Sciatic nerve (tissue), 2 donors: ENCODE results near the gene TENM4. TPM values are rescaled to one million over a fixed set of nuclear protein-coding genes. Genes with fewer than 3 reads are reported as not detected.

Experiments
- ATAC-seq: fragments of 200-7000 bp; cut with Tn5 transposase; one replicate; pipeline ENCODE4 v1.9.1; 2020; ENCODE audit warnings: mild to moderate bottlenecking, moderate library complexity
- DNase-seq: peaks from one replicate; pipeline ENCODE4 v3.0.0-alpha.2; 2020; ENCODE audit warnings: low spot score
- intact Hi-C: fragments of 100-400 bp; cut with DNase I; formaldehyde crosslinking; loops from one replicate; pipeline ENCODE4 v1.14.2; 2022
- total RNA-seq: library from RNA; stranded (reverse); fragmentation: NEBNext Ultra II Directional; extraction: Animal tissue kit (Norgen Biotek cat#: 25700); gene quantifications from one replicate; pipeline ENCODE4 v1.2.1, GENCODE V29; 2021
- donor health status: DM: no; HTN: no; CAD: no.
- donor health status: DM: no; HTN: no; CAD: no.

TENM4 gene
- total RNA-seq, 1 donor from 2014 or later: 16.5 TPM

- intact Hi-C loops: no loop called here
- no peak for ATAC-seq
- DNase-seq: no peak
Measured at GRCh38 chr11:78929906-78930220, 511.0 kb downstream of the TENM4 start.

- intact Hi-C loops: no loop called here
- no peak for ATAC-seq
- DNase-seq: no peak
Measured at GRCh38 chr11:78929207-78929905, 511.5 kb downstream of the TENM4 start.

- no peak for ATAC-seq
- intact Hi-C loops: no loop called here
- DNase-seq: no peak
Measured at GRCh38 chr11:78927511-78927910, 513.3 kb downstream of the TENM4 start.

- no peak for DNase-seq
- ATAC-seq: no peak
- intact Hi-C loops: no loop called here
Measured at GRCh38 chr11:78926633-78927338, 514.0 kb downstream of the TENM4 start.

GRCh38 chr11:78925387-78925786 lies 515.4 kb downstream of the TENM4 start:
- intact Hi-C loops: no loop called here
- ATAC-seq: no peak
- no peak for DNase-seq

GRCh38 chr11:78922859-78923625 lies 517.8 kb downstream of the TENM4 start:
- intact Hi-C loops: no loop called here
- ATAC-seq (no peak), DNase-seq (no peak)

- intact Hi-C loops: no loop called here
- ATAC-seq: no peak
- DNase-seq: no peak
Measured at GRCh38 chr11:78921509-78921908, 519.3 kb downstream of the TENM4 start.

- DNase-seq: no peak
- ATAC-seq: no peak
- intact Hi-C loops: no loop called here
Measured at GRCh38 chr11:78920329-78920728, 520.5 kb downstream of the TENM4 start.

- ATAC-seq (no peak), DNase-seq (no peak)
- intact Hi-C loops: no loop called here
Measured at GRCh38 chr11:78916759-78917158, 524.1 kb downstream of the TENM4 start.

GRCh38 chr11:78914503-78914902 lies 526.3 kb downstream of the TENM4 start:
- intact Hi-C loops: no loop called here
- ATAC-seq: no peak
- DNase-seq: no peak

- DNase-seq (no peak), ATAC-seq (no peak)
- intact Hi-C loops: no loop called here
Measured at GRCh38 chr11:78912778-78913177, 528.1 kb downstream of the TENM4 start.

GRCh38 chr11:78910322-78910721 lies 530.5 kb downstream of the TENM4 start:
- ATAC-seq: no peak
- DNase-seq: no peak
- intact Hi-C loops: no loop called here

- no peak for ATAC-seq
- intact Hi-C loops: no loop called here
- DNase-seq: no peak
Measured at GRCh38 chr11:78909386-78909785, 531.4 kb downstream of the TENM4 start.

GRCh38 chr11:78907636-78908035 lies 533.2 kb downstream of the TENM4 start:
- DNase-seq: no peak
- intact Hi-C loops: no loop called here
- no peak for ATAC-seq

GRCh38 chr11:78906566-78906965 lies 534.3 kb downstream of the TENM4 start:
- ATAC-seq (no peak), DNase-seq (no peak)
- intact Hi-C loops: no loop called here

GRCh38 chr11:78905756-78906155 lies 535.1 kb downstream of the TENM4 start:
- no peak for ATAC-seq

GRCh38 chr11:78902771-78903507 lies 537.9 kb downstream of the TENM4 start:
- DNase-seq (no peak), ATAC-seq (no peak)
- intact Hi-C loops: no loop called here

More at GRCh38 chr11:78905756-78906155, 535.1 kb downstream of the TENM4 start:
- no peak for DNase-seq
- intact Hi-C loops: no loop called here

- intact Hi-C loops: no loop called here
- no peak for ATAC-seq
- no peak for DNase-seq
Measured at GRCh38 chr11:78901831-78902230, 539.0 kb downstream of the TENM4 start.

- ATAC-seq (no peak), DNase-seq (no peak)
- intact Hi-C loops: no loop called here
Measured at GRCh38 chr11:78898266-78898775, 542.5 kb downstream of the TENM4 start.
